Smooth muscle cell (in vitro differentiated cells): ENCODE measurements around the gene NBDY. TPM values are rescaled to one million over a fixed set of nuclear protein-coding genes. Genes with fewer than 3 reads are reported as not detected.
A peak's percentile ranks its signal among the peaks of the same experiment; 100 is the strongest.

Experiments
- DNase-seq: peaks from one replicate; lab custom pipeline; 2025; ENCODE audit not compliant: unreplicated experiment; lab: John Stamatoyannopoulos, UW
- H2AFZ ChIP-seq: fragments of 200-600 bp; sonication (generic); 2 replicates; pipeline ENCODE4 v1.6.0; 2016; ENCODE audit warnings: antibody characterized with exemption, low read depth, mild to moderate bottlenecking
- H3F3A ChIP-seq: fragments of 200-600 bp; sonication (generic); 2 replicates; pipeline ENCODE4 v1.6.0; 2017; ENCODE audit warnings: antibody characterized with exemption, low read depth
- H3K27ac ChIP-seq: fragments of 200-600 bp; sonication (generic); 2 replicates; pipeline ENCODE4 v1.5.1; 2016; ENCODE audit warnings: low read depth, mild to moderate bottlenecking
- H3K27me3 ChIP-seq: fragments of 200-600 bp; sonication (generic); 2 replicates; pipeline ENCODE4 v1.6.1; 2016; ENCODE audit warnings: low read depth, mild to moderate bottlenecking
- H3K36me3 ChIP-seq: fragments of 200-600 bp; sonication (generic); 2 replicates; pipeline ENCODE4 v1.5.1; 2016; ENCODE audit warnings: low read depth
- H3K4me1 ChIP-seq: fragments of 200-600 bp; sonication (generic); 2 replicates; pipeline ENCODE4 v1.5.1; 2016; ENCODE audit warnings: low read depth
- H3K4me2 ChIP-seq: fragments of 200-600 bp; sonication (generic); 2 replicates; pipeline ENCODE4 v1.6.0; 2016; ENCODE audit warnings: mild to moderate bottlenecking
- H3K4me3 ChIP-seq: fragments of 200-600 bp; sonication (generic); 2 replicates; pipeline ENCODE4 v1.5.1; 2016; ENCODE audit warnings: mild to moderate bottlenecking
- H3K79me2 ChIP-seq: fragments of 200-600 bp; sonication (generic); 2 replicates; pipeline ENCODE4 v1.6.0; 2016; ENCODE audit warnings: low read depth, mild to moderate bottlenecking
- H3K9ac ChIP-seq: fragments of 200-600 bp; sonication (generic); 2 replicates; pipeline ENCODE4 v1.6.0; 2016; ENCODE audit warnings: low read depth
- H3K9me3 ChIP-seq: fragments of 200-600 bp; sonication (generic); replicated peaks from 2 replicates; pipeline ENCODE4 v1.5.1; 2016; ENCODE audit warnings: low read depth
- H4K20me1 ChIP-seq: fragments of 200-600 bp; sonication (generic); 2 replicates; pipeline ENCODE4 v1.6.0; 2016; ENCODE audit warnings: low read depth
- WGBS: methylation state at CpG from one replicate; pipeline ENCODE4 v1.1.7; 2016; ENCODE audit warnings: low lambda C conversion rate; 5-methylcytosine and 5-hydroxymethylcytosine counted together
- polyA plus RNA-seq: library from polyadenylated mRNA; unstranded; fragments of >200 nt; fragmentation: Nextera tagmentation; extraction: Ambion mirVana; gene quantifications from 2 replicates; pipeline ENCODE4 v1.2.1, GENCODE V29; 2016
- total RNA-seq: library from RNA; depleted of rRNA; stranded (reverse); fragments of >200 nt; gene quantifications from 2 replicates; pipeline ENCODE4 v1.2.3, GENCODE V29; 2014
- TF ChIP-seq, protein P1 (sequence below): fragments of 200-600 bp; sonication (generic); IDR thresholded peaks from 2 replicates; pipeline ENCODE4 v1.5.1; 2017; ENCODE audit warnings: borderline replicate concordance, mild to moderate bottlenecking, antibody characterized with exemption; ENCODE audit not compliant: insufficient read depth, poor library complexity, severe bottlenecking

The NBDY gene
- total and polyA plus RNA-seq, 2 experiments from 2014 or later = 23.0 to 226 TPM

DNA sequence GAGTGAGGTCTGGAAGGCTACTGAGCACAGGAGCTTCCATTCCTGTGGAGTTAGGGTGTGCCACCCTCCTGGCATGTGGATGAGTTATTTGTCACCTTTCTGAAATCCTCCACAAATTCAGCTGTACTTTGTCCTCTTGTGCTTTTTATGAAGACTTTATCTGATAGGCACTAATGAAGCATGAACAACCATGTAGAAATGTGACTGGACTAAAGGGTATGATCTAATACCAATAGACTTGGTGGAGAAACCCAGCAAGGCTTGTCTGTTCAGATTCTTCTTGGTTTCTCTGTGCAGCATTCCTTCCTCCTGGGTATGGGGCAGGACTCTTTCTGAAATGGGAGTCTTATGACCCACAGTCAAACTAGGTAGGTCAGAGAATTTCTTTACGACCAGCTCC is 9.6 kb downstream of the NBDY start:
- TF ChIP-seq, protein P1, sequence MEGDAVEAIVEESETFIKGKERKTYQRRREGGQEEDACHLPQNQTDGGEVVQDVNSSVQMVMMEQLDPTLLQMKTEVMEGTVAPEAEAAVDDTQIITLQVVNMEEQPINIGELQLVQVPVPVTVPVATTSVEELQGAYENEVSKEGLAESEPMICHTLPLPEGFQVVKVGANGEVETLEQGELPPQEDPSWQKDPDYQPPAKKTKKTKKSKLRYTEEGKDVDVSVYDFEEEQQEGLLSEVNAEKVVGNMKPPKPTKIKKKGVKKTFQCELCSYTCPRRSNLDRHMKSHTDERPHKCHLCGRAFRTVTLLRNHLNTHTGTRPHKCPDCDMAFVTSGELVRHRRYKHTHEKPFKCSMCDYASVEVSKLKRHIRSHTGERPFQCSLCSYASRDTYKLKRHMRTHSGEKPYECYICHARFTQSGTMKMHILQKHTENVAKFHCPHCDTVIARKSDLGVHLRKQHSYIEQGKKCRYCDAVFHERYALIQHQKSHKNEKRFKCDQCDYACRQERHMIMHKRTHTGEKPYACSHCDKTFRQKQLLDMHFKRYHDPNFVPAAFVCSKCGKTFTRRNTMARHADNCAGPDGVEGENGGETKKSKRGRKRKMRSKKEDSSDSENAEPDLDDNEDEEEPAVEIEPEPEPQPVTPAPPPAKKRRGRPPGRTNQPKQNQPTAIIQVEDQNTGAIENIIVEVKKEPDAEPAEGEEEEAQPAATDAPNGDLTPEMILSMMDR = no peak
- Histone ChIP-seq H2AFZ (no peak overlapping the region), H3K4me1 (no peaks in the 10 kb centered on the region), H3K4me2 (no peak overlapping the region), H3K9ac (peak overlapping the region; percentile 34), H3F3A (no peaks in the 10 kb centered on the region), H3K79me2 (peaks cover 54% of the 10 kb centered on the region), H3K27me3 (no peaks in the 10 kb centered on the region), H3K9me3 (peaks cover 5% of the 10 kb centered on the region), H3K4me3 (no peak overlapping the region), H3K27ac (peak overlapping the region; percentile 82), H3K36me3 (no peaks in the 10 kb centered on the region), H4K20me1 (peaks cover 22% of the 10 kb centered on the region)
- 73% methylated on average over 1 of the region's 1 CpG for WGBS
- DNase-seq = no peak

DNA sequence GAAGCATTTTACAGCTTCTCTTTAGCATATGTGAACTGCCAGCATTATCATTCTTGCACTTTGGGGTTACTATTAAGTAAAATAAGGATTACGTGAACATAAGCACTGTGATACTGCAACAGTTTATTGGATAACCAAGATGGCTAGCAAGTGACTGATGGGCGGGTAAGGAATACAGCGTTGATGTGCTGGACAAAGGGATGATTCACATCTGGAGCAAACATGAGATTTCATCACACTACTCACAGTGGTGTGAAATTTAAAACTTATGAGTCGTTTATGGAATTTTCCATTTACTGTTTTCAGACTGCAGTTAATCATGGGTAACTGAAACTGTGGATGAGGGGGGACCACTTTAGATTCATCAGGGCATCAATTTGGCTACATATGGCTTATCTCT is 16.0 kb downstream of the NBDY start:
- peaks cover 65% of the 10 kb centered on the region for H3K79me2 ChIP-seq
- H3K4me1 ChIP-seq = no peaks in the 10 kb centered on the region
- no peaks in the 10 kb centered on the region for H3F3A ChIP-seq
- H3K4me3 ChIP-seq = no peak overlapping the region
- peaks cover 44% of the 10 kb centered on the region for H4K20me1 ChIP-seq
- H3K9me3 ChIP-seq = peaks cover 5% of the 10 kb centered on the region
- no peak for DNase-seq
- no peak overlapping the region for H2AFZ ChIP-seq
- no peaks in the 10 kb centered on the region for H3K36me3 ChIP-seq
- peak overlapping the region; percentile 18 for H3K4me2 ChIP-seq
- WGBS = 46% methylated on average over 4 of the region's 4 CpGs
- peak overlapping the region; percentile 38 for H3K27ac ChIP-seq
- no peaks in the 10 kb centered on the region for H3K27me3 ChIP-seq
- TF ChIP-seq, protein P1 = no peak
- H3K9ac ChIP-seq = no peak overlapping the region

DNA sequence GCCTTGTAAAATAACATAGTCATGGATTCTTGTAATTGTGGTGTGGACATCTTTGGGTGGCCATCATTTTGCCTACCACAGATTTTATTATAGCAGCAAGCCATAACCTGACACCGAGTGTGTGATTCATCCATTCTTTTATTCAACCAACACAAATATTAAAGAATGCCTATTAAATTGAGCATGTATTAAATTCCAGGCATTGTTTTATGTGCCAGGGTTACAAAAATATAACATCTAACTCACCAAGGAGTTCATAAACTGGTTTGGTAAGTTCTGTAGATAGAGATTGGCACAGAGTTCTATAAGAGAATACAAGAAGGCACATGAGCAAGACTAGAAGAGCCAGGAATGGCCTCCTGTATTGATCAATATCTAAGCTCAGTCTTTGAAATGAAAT is 18.0 kb downstream of the NBDY start:
- Histone ChIP-seq H3K9me3 (no peaks in the 10 kb centered on the region), H3K79me2 (peaks cover 45% of the 10 kb centered on the region), H2AFZ (no peak overlapping the region), H3F3A (no peaks in the 10 kb centered on the region), H3K36me3 (no peaks in the 10 kb centered on the region), H3K9ac (no peak overlapping the region), H3K27me3 (no peaks in the 10 kb centered on the region), H3K4me1 (no peaks in the 10 kb centered on the region), H3K4me2 (no peak overlapping the region), H3K4me3 (no peak overlapping the region), H4K20me1 (peaks cover 56% of the 10 kb centered on the region), H3K27ac (no peak overlapping the region)
- TF ChIP-seq, protein P1 = no peak
- WGBS = 93% methylated on average over 1 of the region's 1 CpG
- no peak for DNase-seq

DNA sequence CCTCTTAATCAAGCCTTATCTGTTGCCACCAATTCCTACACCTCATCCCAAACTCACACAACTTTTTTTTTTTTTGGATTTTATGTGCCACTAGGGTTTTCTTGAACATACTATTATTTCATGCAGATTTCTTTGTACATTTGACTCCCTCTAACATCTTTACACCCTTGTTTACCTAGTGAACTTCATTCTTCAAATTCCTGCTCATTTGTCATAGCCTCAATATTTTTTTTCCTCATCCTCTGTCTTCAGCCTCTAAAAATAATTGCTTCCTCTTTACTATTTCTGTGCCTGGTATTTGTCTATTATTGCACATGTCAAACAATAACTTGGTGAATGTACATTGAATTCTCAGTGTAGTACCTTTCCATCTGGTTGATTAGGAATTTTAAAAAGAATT is 22.0 kb downstream of the NBDY start:
- TF ChIP-seq, protein P1 = no peak
- no peaks in the 10 kb centered on the region for H3K27me3 ChIP-seq
- no peak for DNase-seq
- H3K4me2 ChIP-seq = no peak overlapping the region
- H3K79me2 ChIP-seq = peaks cover 16% of the 10 kb centered on the region
- no peak overlapping the region for H3K27ac ChIP-seq
- no peaks in the 10 kb centered on the region for H3F3A ChIP-seq
- no peaks in the 10 kb centered on the region for H3K9me3 ChIP-seq
- H3K9ac ChIP-seq = no peak overlapping the region
- H4K20me1 ChIP-seq = peaks cover 50% of the 10 kb centered on the region
- no peaks in the 10 kb centered on the region for H3K4me1 ChIP-seq
- H2AFZ ChIP-seq = no peak overlapping the region
- H3K36me3 ChIP-seq = no peaks in the 10 kb centered on the region
- no peak overlapping the region for H3K4me3 ChIP-seq
